Left colon (tissue), 2 donors: ENCODE data around the gene SSTR1. TPM values are rescaled to one million over a fixed set of nuclear protein-coding genes. Genes with fewer than 3 reads are reported as not detected.
"Not testable (repeated sequence)": the region's sequence is repeated elsewhere in the genome, so short reads cannot be mapped to it uniquely, and the experiment has no call there.

Experiments
- ATAC-seq: fragments of 200-7000 bp; cut with Tn5 transposase; one replicate; pipeline ENCODE4 v1.9.1; 2020; ENCODE audit warnings: mild to moderate bottlenecking, moderate library complexity
- DNase-seq, 2 donors: peaks; one replicate each; pipeline ENCODE4 v3.0.0-alpha.2; 2020
- intact Hi-C, 2 donors: fragments of 100-400 bp; cut with DNase I in 1 of 2; cut with micrococcal nuclease in 1 of 2; formaldehyde crosslinking; loops; one replicate each; pipeline versions ENCODE4 v1.11.2 to v1.14.0; 2022; cut with DNase I, micrococcal nuclease
- long read RNA-seq: library from polyadenylated mRNA; unstranded; transcript quantifications from one replicate; pipeline ENCODE4 v2.0.0, GENCODE V29; 2021
- total RNA-seq, 2 donors: library from RNA; stranded (reverse); fragmentation: NEBNext Ultra II Directional; extraction: Animal tissue kit (Norgen Biotek cat#: 25700); gene quantifications; one replicate each; pipeline ENCODE4 v1.2.1, GENCODE V29; 2021
- donor health status: DM: no; HTN: no; CAD: no.
- donor health status: DM: yes; HTN: yes; CAD: no.

The SSTR1 gene
- total RNA-seq: 10 to 100 TPM; 10.0 to 10.5 TPM
- long read RNA-seq, partial matches to known transcripts: 0 of 3 reads
- long read RNA-seq, other reads (novel, unspliced or antisense): 3 of 3 reads

GRCh38 chr14:38207736-38208617 lies at the start of gene SSTR1:
TSS of gene SSTR1 (plus strand) at chr14:38207904. CDS start at chr14:38209390, 1,486 bp downstream.
- peak; percentile 89 to 90 for DNase-seq
- intact Hi-C loops: no loop called here
- peak; percentile 85 for ATAC-seq

- no peak for ATAC-seq
- DNase-seq: no peak
- intact Hi-C loops: no loop called here
Measured at GRCh38 chr14:38158468-38158867, 49.2 kb upstream of the SSTR1 start.

DNA sequence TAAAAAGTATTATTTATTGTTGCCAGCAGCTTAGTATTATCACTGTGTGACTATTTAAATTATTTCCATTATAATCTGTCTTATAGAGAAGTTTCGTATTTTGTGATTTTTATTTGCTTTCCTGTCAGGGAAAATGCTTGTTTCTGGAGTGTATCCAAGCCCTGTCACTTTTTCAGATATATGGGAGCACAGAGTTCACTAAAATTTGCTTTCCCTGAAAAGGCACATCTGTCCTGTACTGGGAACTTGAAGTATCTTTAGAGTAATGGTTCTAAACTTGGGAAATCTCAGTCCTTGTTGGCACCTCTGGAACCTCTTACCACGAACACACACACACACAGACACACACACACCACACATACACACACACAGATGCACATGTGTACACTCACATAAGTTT lies 39.3 kb upstream of the SSTR1 start:
- DNase-seq (no peak), ATAC-seq (no peak)
- intact Hi-C loops: no loop called here

- intact Hi-C loops: no loop called here
- ATAC-seq: no peak
Measured at GRCh38 chr14:38171197-38171596, 36.5 kb upstream of the SSTR1 start.

DNA sequence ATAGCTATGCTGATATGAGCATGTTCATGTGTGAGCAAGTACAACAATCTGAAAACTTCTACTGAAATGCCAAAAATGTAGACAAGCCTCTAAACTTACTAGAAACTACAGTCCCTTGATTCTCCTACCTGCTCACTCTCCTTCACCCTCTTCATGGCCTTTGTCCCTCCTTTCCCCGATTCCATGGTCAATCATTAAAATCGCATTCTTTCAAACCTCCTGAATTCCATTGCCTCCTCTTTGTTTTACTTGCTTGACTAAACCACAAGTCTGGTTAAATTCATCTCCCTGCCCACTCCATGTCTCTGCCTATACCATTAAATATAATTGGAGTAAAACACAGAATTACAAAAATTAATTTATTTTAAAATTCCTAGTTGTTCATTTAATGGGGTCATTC lies 33.0 kb upstream of the SSTR1 start:
- no peak for DNase-seq
- intact Hi-C loops: no loop called here
- no peak for ATAC-seq

More at GRCh38 chr14:38171197-38171596, 36.5 kb upstream of the SSTR1 start:
- no peak for DNase-seq

GRCh38 chr14:38175658-38176057 lies 32.0 kb upstream of the SSTR1 start:
- ATAC-seq (no peak), DNase-seq (no peak)
- intact Hi-C loops: no loop called here

DNA sequence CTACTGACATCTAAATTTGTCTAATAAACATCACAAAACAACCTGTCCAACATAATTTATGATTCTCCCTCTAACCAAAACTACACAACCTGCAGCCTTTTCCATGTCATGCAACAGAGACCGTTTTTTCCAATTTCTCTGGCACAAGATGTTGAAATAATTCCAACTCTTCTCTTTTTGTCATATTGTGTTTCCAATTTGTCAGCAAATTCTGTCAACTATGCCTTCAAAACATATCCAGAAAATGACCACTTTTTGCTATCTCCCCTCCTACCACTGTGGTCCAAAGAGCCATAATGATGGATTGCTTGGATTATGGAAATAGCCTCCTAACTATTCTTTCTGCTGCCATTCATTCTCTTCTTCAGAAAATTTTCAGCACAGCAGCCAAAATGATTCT lies 31.3 kb upstream of the SSTR1 start:
- no peak for DNase-seq
- no peak for ATAC-seq
- intact Hi-C loops: no loop called here

DNA sequence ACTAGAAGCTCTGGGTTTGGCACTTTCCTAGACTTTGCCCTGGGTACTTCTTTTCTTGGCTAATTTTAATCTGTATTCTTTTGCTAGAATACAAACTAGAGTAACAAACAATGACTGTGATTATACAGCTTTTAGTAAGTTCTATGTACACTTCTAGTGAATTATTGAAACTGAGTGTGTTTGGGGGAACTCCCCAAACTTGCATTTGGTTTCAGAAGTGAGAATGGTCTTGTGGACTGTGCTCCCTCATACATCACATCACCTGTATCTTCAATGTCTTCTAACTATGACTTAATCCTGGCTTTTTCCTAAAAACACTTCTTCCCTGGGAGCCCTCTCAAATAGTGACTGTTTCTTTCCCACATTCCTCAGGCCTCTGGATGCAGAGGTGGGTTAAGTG lies 23.6 kb upstream of the SSTR1 start:
- intact Hi-C loops: no loop called here
- DNase-seq (no peak), ATAC-seq (no peak)

- DNase-seq: no peak
- intact Hi-C loops: no loop called here
- no peak for ATAC-seq
Measured at GRCh38 chr14:38185671-38186070, 22.0 kb upstream of the SSTR1 start.

GRCh38 chr14:38186216-38186615 lies 21.5 kb upstream of the SSTR1 start:
- intact Hi-C loops: no loop called here
- ATAC-seq (no peak), DNase-seq (no peak)

DNA sequence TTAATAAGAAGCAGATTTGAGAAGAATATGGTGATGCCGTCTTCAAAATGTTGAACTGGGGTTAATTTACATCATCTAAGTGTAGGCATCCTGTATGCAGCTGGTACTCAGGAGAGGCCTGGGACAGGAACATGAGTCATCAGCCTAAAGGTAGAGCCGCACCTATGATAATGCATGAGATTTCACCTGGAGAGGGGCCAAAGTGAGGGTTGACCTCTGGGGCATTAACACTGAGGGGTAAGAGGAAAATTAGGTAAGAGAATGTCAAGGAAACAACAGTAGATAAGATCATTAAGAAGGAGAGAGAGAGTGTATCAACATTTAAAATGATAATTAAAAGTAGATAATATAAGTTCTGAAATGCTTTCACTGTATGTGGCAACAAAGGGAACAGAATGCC lies 20.2 kb upstream of the SSTR1 start:
- ATAC-seq: no peak
- intact Hi-C loops: no loop called here
- no peak for DNase-seq

DNA sequence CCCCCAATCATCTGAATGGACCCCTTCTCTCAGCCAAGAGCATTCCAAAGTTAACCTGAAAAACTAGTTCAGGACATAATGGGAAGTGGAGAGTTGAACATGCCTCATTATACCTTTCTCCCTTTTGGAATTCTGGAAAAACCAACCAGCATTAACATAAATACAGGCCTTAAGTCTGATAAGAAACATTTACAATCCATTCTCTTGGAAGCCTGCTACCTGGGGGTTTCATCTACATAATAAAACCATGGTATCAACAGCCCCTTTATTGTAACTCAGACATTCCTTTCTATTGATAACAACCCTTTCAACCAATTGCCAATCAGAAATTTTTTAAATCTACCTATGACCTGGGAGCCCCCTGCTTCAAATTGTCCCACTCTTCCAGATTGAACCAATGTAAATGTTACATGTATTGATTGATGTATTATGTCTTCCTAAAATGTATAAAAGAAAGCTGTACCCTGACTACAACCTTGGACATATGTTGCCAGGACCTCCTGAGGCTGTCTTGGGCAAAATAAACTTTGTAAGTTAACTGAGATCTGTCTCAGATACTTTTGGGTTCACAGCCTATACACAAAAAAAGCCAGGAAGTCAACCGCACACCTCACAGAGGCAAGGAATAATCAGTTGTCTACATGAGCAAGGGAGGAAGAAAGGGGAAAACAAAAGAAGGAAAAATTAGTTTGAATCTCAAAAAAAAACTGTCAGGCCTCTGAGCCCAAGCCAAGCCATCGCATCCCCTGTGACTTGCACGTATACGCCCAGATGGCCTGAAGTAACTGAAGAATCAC lies 17.6 kb upstream of the SSTR1 start:
- intact Hi-C loops: no loop called here
- ATAC-seq (no peak), DNase-seq (no peak)

DNA sequence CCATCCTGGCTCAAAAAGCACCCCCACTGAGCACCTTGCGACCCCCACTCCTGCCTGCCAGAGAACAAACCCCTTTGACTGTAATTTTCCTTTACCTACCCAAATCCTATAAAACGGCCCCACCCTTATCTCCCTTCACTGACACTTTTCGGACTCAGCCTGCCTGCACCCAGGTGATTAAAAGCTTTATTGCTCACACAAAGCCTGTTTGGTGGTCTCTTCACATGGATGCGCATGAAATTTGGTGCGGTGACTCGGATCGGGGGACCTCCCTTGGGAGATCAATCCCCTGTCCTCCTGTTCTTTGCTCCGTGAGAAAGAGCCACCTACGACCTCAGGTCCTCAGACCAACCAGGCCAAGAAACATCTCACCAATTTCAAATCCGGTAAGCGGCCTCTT lies 16.9 kb upstream of the SSTR1 start:
- DNase-seq, intact Hi-C loops, ATAC-seq: not testable (repeated sequence)

- DNase-seq, ATAC-seq, intact Hi-C loops: not testable (repeated sequence)
Measured at GRCh38 chr14:38191491-38191890, 16.2 kb upstream of the SSTR1 start.

- intact Hi-C loops: no loop called here
- ATAC-seq (peak; percentile 33), DNase-seq (no peak)
Measured at GRCh38 chr14:38197001-38197783, 10.5 kb upstream of the SSTR1 start.

DNA sequence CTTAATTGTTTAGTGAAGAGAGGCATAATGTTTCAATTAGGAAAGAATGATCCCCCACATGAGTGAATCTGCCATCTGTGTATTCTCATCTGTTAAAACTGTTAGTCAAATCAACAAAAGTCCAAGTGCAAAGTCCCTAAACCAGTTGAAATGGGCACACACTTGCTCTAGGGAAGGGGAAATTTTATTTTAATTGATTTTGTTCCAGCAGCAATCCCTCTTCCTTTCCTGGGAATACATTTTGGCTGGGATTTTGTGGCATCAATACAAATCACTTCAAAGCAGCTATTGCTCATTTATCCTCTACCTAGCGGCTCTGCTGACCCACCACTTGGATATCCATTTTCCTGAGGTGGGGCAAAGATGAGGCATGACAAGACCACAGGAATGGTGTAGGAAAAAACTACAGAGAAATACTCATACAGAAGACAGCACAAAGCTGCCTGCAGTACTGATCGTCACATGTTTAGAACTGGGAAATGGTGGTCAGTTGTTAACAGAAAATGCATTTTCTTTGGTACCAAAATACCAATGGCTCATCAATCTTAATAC lies 9.8 kb upstream of the SSTR1 start:
- intact Hi-C loops: no loop called here
- no peak for ATAC-seq
- DNase-seq: no peak

GRCh38 chr14:38198425-38198824 lies 9.3 kb upstream of the SSTR1 start:
- DNase-seq (no peak), ATAC-seq (no peak)

GRCh38 chr14:38199076-38199475 lies 8.6 kb upstream of the SSTR1 start:
- intact Hi-C loops: no loop called here
- DNase-seq: no peak
- ATAC-seq: no peak

More at GRCh38 chr14:38198425-38198824, 9.3 kb upstream of the SSTR1 start:
- intact Hi-C loops: no loop called here

GRCh38 chr14:38199739-38200138 lies 8.0 kb upstream of the SSTR1 start:
- intact Hi-C loops: no loop called here
- no peak for ATAC-seq
- DNase-seq: no peak
